GM21367 (cell line): ENCODE data around the gene CCT2.

ENCODE experiments used
- ATAC-seq: cut with Tn5 transposase; IDR thresholded peaks from one replicate; pipeline ENCODE4 v1.9.1; 2021; ENCODE audit not compliant: unreplicated experiment

CCT2 gene

DNA sequence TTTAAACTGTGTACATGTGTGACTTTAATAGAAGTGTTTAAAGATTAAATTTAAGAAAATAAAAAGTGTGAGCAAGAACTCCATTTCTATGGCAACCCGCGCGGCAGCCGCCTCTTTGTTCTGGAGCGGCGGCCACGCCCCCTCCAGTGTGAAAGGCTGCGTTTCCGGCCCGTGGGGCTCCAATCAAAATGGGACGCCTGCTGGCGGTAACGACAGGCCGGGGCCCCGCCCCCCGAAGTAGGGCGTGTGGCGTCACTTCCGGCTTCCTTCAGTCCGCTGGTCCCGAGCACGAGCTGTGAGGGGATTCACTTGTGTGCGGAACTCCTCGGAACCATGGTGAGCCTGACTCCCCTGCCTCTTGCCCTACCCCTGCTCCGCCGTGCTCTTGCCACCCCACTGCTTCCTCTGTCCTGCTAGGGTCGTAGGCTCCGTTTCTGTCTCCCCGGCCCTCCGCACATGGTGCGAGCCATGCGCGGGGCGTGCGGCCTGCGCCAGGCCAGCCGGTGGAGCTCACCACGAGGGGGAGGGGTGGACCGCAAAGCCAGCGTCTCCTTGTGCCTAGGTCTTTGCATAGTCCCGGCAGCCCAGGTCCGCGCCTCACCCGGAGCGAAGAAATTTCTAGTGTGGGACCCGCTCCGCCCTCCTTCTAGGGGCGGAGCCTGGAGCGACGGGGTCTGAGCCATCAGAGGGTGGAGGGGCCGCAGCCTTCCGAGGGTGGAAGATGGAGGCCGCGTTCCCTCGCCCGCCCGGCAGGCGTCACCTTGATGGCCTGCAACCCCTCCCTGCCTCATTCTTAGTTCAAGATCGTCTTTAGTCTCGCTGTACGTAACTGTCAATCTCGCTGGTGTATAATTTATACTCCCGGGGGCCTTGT, at the start of gene CCT2:
CCT2 (plus strand) TSS at position 271 of the 874 bp plus-strand sequence; CDS start at position 334, 63 bp downstream.
- peak; percentile 95 for ATAC-seq

DNA sequence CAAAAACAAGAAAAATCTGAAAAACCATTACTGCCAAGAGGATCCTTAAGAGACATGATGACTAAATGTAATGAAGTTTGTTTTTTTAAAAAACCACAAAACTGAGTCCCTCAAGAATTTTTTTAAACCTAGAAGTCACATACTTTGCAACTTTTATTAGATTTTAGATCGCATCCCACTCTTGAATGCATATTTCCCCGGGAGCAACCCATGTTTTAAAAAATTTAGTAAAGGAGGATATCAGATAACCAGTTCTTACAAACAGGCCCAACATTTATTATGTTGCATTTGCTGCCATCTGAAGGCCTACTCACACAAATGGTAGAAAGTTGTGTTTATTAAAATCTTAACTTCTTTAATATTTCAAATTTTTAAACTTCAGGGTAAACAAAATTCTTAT, 44.3 kb upstream of the CCT2 start:
- no peak for ATAC-seq

DNA sequence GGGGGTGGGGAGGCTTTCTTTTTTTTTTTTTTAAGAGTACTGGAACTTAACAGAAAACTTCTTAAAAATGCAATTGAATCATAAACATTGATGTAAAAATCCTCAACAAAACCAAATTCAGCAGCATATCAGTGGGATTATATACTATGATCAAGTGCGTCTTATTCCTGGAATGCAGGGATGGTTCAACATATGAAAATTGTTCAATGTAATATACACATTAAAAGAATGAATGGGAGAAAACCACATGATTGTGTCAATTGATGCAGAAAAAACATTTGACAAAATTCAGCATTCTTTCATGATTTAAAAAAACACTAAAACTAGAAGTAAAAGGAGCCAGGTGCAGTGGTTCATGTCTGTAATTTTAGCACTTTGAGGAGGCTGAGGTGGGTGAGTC, 41.2 kb upstream of the CCT2 start:
- ATAC-seq: no peak

DNA sequence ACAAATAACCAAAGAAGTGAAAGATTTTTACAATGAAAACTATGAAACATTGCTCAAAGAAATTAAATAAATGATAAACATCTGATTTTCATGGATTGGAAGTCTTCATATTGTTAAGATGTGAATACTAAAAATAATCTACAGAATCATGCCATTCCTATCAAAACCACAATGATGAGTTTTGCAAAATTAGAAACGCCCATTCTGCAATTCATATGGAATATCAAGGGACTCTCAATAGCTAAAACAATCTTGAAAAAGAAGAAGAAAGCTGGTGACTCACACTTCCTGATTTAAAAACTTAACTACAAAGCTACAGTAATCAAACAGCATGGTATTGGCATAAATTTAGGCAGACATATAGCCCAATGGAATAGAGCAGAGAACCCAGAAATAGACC, 40.2 kb upstream of the CCT2 start:
- ATAC-seq: no peak

DNA sequence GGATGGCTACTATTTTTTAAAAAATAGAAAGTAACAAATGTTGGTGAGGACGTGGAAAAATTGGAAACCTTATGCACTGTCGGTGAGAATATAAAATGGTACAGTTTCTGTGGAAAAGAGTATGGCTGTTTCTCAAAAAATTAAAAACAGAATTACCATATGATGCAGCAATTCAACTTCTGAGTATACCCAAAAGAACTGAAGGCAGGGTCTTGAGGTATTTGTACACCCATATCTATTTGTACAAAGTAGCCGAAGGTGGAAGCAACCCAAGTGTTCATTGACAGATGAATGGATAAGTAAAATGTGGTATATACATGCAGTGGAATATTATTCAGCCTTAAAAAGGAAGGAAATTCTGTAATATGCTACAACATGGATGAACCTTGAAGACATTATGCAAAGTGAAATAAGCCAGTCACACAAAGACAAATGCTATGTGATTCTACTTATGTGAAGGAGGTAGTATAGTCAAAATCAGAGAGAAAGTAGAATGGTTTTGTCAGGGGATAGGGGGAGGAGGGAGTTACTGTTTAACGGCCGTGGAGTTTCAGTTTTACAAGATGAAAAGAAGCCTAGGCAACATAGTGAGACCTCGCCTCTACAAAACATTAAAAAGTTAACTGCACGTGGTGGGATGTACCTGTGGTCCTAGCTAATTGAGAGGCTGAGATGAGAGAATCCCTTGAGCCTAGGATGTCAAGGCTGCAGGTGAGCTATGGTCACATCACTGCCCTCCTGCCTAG, 38.4 kb upstream of the CCT2 start:
- ATAC-seq: no peak

DNA sequence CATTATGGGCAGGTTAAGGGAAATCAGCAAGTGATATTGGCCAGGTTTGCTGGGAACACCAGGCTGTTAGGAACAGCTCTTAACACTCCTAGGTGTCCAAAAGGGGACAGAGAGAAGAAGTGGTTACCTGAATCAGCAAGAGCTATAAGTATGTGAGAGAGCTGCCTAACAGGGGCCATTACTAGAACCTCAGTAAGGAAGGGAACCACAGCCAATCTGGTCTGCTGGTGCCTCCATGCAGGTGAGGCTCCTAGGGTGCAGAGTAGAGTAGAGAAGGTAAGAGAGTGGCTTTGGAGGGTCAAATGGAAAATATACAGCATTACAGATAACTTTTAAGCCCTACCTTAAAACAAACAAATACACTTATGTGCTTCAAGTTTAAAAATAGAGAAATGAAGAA, 36.6 kb upstream of the CCT2 start:
- ATAC-seq: no peak

DNA sequence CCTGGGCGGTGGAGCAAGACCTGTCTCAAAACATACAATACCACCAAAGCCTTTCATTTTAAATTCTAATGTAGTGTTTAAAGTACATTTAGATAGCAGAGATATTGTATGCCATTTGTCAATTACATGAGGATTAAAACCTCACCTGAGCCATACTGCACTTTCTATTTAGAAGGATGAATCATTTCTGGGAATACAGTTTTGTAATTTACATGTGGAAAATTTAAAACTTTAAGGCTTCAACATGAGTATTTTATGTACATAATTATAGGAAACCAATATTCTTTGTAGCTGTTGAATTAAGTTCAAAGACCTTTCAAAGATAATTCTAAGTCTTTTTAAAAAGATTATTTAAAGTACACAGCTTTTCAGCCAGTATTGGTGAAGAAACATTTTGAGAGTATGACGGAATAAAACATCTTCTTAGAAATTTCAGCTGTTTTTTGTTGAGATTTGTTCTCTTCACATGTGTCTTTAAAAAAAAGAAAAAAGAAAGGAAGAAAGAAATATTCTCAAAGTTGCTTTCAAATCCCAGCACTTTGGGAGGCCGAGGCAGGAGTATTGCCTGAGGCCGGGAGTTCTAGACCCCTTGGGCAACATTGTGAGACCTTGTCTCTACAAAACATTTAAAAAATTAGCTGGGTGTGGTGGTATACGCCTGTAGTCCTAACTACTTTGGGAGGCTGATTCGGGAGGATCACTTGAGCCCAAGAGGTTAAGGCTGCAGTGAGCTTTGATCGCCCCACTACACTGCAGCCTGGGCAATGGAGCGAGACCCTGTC, 34.5 kb upstream of the CCT2 start:
- no peak for ATAC-seq

DNA sequence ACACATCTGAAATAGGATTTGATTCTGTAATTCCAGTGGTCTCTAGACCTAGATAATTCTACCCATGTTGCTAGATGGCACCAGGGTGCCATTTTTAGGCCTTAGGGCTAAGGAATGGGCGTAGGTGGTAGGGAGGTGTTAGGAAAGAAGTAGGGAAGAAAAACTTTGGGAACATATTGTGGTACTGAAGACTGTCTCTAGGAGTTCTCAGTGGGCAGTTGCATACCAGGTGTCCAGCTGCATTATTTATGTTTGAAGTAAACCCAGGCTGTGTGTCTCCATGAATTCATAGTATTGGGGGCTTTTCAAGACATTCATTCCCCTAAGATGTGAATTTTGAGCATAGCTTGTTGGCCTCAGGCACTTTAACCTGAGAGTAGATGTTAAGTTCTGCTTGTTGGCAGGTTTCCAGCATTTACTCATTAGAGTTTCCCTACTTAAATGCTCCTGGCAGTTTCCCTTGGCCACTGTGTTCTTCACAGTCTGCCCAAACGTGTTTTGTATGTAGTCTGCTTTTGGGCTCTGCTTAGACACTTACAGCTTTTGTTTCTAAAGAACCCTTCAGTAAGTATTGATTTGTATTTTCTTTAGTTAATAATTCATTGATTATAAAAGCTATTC, 31.5 kb upstream of the CCT2 start:
- ATAC-seq: no peak

DNA sequence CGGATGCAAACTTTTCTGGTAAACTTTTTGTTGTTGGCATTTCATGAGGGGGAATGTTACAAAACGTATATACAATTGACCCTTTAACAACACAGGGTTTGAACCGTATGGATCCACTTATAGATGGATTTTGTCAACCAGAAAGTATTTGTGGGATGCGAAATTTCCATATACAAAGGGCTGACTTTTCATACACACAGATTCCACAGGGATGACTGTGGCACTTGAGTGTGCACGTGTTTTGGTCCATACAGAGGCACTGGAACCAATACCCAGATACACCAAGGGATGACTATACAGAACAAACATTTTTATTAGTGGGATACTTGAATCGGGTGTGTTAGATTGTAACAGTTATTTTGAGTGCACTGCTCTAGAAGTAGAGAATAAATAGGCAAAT, 29.8 kb upstream of the CCT2 start:
- ATAC-seq: no peak

DNA sequence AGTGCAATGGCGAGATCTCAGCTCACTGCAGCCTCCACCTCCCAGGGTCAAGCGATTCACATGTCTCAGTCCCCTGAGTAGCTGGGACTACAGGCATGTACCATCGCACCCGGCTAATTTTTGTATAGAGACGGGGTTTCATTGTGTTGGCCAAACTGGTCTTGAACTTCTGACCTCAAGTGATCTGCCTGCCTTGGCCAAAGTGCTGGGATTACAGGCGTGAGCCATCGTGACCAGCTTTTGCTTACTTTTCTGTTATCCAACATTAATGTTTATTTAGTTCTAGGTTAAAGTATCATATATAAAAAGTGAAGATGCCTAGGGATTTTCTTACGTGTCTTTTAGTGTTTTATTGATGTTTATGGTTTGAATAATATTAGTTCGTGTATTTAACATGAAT, 28.9 kb upstream of the CCT2 start:
- no peak for ATAC-seq

DNA sequence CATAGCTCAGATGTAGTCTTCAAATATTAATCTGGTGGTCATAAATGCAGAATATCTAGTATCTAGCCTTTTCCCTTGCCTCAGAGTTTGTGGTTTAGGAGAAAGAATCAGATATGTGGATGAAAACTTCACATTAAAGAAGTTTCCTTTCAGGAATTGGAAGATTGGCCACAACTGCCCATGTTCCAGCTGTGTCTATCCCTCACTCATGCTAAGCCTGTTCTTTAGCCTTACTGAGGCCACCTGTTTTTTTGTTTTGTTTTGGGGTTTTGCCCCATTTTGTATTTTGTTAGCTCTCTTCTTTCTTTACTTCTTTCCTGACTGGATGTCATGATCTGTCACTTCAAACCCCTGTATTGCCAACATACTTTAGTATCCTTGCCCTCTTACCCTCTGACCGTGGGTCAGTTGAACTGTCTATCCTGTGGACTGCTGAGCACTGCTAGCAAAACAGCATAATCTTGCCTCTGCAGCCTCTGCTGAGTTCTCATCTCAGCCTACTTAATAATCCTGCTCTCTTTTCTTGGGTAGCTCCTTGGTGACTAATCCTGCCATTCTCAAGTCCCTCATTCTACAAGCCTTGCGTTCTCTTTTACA, 22.0 kb upstream of the CCT2 start:
- ATAC-seq: no peak

DNA sequence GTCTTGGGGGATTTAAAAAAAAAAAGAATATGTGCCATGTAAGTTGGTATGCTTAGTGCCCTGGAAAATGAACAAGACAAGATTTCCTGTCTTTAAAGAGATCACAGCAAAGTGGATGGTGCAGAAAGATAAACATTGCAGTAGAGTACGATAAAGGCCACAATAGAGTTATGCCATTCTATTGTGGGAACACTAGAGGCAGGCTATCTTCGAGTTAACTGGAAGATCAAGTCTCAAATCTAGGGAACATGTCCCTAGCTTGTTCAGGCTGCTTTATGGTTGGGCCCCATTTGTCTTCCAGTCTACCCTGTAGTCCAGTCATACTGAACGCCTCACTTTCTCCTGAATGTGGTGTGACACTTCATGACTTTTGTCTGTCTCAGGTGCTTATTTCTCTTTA, 18.7 kb upstream of the CCT2 start:
- no peak for ATAC-seq

DNA sequence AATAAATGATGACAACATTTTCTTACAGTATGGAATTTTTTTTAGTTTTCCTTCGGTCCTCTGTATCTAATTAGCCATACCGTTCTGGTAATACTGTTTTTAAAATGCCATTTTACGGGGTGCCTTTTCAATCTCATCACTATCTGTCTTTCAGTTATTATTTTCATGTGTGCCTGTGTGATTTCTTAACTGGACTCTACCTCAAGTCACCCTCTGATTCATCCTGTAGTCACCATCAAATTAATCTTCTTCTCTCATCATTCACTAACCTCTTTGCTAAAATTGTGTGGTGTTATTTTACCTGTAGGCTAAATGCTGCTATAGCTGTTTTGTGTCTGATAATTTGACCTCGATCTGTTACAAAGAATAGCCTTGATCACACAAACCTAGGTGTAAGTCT, 16.0 kb upstream of the CCT2 start:
- no peak for ATAC-seq

DNA sequence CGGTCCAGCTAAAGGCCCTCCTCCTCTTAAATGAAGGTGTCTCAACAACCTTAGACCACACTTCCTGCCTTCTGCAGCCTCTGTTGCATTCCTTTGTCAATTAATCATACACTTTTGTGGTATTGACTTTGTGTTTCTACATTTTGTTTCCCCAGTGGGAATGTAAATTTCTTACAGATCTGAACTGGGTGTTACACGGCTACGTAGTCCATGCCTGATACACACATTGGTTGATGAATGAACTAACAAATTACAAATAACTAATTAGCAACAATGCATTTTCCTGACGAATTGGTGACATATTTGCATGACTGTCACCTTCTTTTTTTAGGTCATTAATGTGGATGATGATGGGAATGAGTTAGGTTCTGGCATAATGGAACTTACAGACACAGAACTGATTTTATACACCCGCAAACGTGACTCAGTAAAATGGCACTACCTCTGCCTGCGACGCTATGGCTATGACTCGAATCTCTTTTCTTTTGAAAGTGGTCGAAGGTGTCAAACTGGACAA, 15.2 kb upstream of the CCT2 start:
- no peak for ATAC-seq

DNA sequence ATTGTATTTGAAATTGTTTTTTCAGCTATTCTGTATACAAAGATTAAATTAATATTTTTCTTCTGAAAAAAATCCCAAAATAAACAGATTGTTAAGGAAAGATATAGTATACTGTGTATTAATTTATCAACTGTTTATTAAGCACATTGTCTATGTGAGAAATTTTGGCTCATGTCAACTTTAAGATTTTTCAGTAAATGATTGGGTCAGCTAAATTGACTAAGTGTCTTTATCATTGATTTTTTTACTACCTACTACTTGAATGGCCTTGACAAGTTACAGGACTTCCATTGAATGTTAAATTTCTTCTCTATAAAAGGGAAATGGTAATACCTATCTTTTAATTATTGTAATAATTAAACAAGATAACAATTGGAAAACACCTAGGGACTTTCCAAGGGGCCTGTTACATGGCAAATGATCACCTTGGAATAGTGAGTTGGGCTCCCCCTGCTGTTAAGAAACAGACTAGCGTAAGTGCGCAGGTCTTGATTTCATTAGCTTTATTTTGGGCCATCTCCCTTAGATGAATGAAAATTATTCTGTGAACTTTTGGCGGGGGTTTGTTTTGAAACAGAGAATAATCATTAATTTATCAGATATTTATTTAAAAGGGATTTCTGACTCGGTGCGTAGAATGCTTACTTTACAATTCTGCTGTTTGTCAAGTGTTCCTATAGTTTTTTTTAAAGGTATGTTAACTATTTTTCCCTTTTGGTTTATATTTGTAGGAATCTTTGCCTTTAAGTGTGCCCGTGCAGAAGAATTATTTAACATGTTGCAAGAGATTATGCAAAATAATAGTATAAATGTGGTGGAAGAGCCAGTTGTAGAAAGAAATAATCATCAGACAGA, 14.5 kb upstream of the CCT2 start:
- peak; percentile 74 for ATAC-seq

DNA sequence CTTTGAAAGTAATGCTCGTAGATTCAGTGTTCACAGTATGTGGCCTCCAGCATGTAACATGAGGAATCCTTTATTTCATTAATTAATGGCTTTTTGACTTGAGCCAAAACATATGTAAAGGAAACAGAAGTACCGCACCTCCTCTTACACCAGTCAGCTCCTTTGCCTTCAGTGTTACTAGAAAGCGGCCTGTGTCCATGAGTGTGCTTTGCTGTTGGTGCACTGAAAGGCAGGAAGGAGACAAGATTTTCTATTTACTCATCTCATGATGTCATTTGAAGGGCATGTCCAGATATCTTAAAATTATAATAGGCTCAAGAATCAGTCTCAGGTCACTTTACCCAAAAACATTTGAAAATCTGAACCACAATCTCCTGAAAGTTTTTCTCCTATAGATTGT, 9.9 kb upstream of the CCT2 start:
- no peak for ATAC-seq

DNA sequence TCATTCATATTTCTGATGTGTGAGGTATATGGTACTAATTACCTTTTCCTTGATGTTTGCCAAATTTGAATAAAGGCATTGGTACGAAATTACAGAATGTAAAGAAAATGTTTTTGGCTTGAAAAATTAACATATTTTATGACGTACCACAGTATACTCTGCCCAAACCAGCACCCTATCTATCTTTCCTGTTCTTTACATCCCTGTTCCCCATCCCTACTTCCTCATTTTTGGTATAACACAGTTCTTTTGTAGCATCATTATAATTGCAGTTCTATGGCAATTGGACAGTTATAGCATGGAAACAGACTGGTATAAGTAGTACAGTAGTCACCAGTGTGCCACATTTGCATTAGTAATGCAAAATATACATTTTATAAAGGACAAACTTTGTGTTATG, 7.0 kb upstream of the CCT2 start:
- no peak for ATAC-seq

DNA sequence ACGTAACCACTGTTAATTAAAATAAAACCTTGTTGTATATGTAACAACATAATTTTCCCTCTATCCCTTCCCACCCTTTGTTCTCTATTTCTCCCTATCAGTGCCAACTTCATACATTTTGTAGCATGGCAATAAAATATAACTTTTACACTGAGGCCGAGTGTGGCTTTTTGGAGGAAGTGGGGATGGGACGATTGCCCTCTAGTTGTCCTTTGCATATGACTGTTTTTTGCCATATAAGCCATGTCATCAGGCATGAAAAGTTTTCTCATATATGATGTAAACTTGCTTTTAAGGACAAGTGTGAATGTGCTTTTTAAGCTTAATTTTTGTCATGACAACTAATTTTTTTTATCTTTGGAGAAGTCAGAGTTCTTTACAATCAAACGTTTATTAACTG, 6.2 kb upstream of the CCT2 start:
- no peak for ATAC-seq

DNA sequence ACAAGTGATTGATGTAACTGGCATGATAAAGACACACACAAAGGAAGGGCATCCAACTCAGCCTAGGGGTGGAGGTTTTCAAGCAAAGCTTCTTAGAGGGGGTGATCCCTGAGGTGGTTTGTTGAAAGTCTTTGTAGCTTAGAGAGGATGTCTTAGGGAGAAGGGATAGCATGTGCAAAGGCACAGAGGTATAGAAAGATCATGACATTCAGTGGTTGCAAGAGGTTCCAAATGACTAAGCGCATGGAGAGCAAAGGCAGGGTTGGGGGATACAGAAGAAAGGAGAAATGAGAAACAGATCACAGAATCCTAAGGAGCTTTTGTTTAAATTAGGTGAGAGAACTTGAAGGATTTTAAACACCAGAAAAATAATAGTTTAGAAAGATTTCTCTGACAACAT, 5.2 kb upstream of the CCT2 start:
- no peak for ATAC-seq

DNA sequence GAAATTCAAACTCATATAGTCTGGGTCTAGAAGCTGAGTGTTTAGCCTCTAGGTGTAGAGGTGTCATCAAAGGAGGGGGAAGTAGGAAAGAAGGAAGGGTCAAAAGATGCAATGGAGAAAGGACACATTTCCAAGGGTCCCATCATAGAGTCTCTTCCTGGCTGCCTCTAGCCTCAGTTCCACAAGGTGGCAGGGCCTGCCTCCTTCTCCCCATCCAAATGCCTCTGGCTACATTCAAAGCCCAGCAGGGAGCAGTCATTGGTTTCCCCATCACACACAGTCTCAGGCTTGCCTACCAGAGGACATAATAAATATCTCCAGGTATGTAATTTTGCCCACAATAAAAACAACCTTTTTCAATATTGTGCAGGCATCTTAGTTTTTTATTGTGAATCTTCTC, 2.1 kb upstream of the CCT2 start:
- ATAC-seq: no peak
